Right atrium auricular region (tissue), 2 donors: ENCODE measurements around the gene LIPA. TPM values are rescaled to one million over a fixed set of nuclear protein-coding genes. Genes with fewer than 3 reads are reported as not detected.
A peak's percentile ranks its signal among the peaks of the same experiment; 100 is the strongest.

ENCODE experiments used
- DNase-seq: peaks from one replicate; pipeline ENCODE4 v3.0.0-alpha.2; 2019; ENCODE audit warnings: low spot score
- H3K27ac ChIP-seq, 2 donors: fragments of 200-600 bp; sonication (generic); 1 replicate in 1 of 2; 2 replicates in 1 of 2; pipeline ENCODE4 v1.5.1; 2016 to 2019
- H3K27me3 ChIP-seq, 2 donors: fragments of 200-600 bp; sonication (generic); one replicate each; pipeline versions ENCODE4 v1.5.1 to v1.6.0; 2017 to 2019
- H3K36me3 ChIP-seq: fragments of 200-600 bp; sonication (generic); one replicate; pipeline ENCODE4 v1.5.1; 2016
- H3K4me1 ChIP-seq, 2 donors: fragments of 200-600 bp; sonication (generic); one replicate each; pipeline versions ENCODE4 v1.5.1 to v1.6.0; 2017 to 2019
- H3K4me3 ChIP-seq, 2 donors: fragments of 200-600 bp; sonication (generic); 1 replicate in 1 of 2; 2 replicates in 1 of 2; pipeline ENCODE4 v1.5.1; 2017 to 2019; ENCODE audit warnings: mild to moderate bottlenecking in 1 of 2, moderate library complexity in 1 of 2
- H3K9me3 ChIP-seq, 2 donors: fragments of 200-600 bp; sonication (generic); one replicate each; pipeline ENCODE4 v1.5.1; 2019
- total RNA-seq, 2 donors: library from RNA; depleted of rRNA; stranded (reverse); fragments of >200 nt; gene quantifications; one replicate each; pipeline ENCODE4 v1.1.0, GENCODE V29; 2016
- TF ChIP-seq, protein P1 (sequence below), 2 donors: fragments of 200-600 bp; sonication (generic); IDR thresholded peaks; one replicate each; pipeline ENCODE4 v1.5.1; 2019; ENCODE audit warnings: antibody characterized with exemption in 2 of 2

The LIPA gene
- total RNA-seq, 2 donors from 2014 or later = 17.6 to 25.7 TPM

DNA sequence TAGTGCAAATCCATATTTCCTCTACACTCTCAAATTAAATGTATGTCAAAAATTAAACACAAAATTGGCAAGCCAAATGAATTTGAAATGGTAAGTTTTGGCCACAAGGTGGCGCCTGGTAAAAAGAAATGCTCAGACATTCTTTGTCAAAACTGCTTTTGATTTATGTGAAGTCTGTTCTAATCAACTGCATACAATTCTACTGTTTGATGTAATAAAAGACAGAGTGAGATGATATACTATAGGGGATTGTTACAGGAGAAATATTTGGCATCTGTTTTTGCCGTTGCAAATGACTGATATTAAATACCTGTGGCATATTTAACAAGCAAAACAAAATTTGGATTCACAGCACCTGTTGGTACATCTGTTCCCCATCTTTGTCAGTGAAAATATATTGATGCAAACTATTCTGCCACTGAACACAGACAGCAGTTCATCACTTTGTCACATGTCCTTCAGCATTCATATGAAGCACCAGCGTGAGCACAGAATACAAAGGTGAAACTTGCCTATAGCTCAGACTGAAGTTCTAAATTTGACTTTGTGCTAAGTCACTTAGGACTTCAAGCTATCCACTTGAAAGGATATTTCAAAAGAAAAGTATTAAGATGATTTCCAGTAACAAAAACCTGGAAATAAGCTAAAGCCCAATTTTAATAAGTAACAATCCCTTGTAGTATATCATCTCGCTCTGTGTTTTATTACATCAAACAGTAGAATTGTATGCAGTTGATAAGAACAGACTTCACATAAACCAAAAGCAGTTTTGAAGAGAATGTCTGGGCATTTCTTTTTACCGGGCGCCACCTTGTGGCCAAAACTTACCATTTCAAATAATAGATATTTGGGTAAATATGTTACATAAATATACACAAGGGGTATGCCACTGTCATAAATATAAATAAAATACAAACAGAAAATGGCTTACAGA lies 34.3 kb downstream of the LIPA start:
- peak; percentile 81 for DNase-seq
- Histone ChIP-seq H3K9me3 (no peaks in the 10 kb centered on the region), H3K27ac (peak overlapping the region; percentile 9 to 57), H3K36me3 (no peaks in the 10 kb centered on the region), H3K27me3 (no peaks in the 10 kb centered on the region), H3K4me1 (peaks cover 0 to 6% of the 10 kb centered on the region in 2 donors), H3K4me3 (no peak overlapping the region)
- TF ChIP-seq, protein P1, sequence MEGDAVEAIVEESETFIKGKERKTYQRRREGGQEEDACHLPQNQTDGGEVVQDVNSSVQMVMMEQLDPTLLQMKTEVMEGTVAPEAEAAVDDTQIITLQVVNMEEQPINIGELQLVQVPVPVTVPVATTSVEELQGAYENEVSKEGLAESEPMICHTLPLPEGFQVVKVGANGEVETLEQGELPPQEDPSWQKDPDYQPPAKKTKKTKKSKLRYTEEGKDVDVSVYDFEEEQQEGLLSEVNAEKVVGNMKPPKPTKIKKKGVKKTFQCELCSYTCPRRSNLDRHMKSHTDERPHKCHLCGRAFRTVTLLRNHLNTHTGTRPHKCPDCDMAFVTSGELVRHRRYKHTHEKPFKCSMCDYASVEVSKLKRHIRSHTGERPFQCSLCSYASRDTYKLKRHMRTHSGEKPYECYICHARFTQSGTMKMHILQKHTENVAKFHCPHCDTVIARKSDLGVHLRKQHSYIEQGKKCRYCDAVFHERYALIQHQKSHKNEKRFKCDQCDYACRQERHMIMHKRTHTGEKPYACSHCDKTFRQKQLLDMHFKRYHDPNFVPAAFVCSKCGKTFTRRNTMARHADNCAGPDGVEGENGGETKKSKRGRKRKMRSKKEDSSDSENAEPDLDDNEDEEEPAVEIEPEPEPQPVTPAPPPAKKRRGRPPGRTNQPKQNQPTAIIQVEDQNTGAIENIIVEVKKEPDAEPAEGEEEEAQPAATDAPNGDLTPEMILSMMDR (IDR thresholded peaks at IDR 0.05) = peak; percentile 53 to 80

- Histone ChIP-seq H3K9me3 (no peaks in the 10 kb centered on the region), H3K36me3 (no peaks in the 10 kb centered on the region), H3K27ac (no peak overlapping the region), H3K27me3 (no peaks in the 10 kb centered on the region), H3K4me3 (no peak overlapping the region), H3K4me1 (peaks cover 0 to 6% of the 10 kb centered on the region in 2 donors)
- TF ChIP-seq, protein P1 (IDR thresholded peaks at IDR 0.05) = no peak
- no peak for DNase-seq
Measured at GRCh38 chr10:89216056-89216455, 35.5 kb downstream of the LIPA start.

DNA sequence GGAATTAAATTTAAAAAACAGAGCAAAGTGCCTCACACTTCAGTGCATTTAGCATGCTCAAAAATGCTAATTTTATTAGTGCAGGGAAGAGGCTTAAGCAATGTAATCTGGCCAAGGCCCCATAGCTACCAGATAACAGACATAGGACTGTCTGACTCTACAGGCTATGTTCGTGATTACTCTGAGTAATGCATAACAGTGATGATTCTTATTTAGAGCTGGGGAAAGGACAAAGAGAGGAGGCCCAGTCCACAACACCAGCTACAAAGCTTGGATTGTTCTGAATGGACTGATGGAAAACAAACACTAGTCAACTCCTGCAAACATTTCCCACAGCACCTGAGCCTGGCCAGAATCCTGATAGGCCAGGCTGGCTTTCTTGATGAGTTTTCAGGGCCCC lies 36.1 kb downstream of the LIPA start:
- DNase-seq = no peak
- H3K27ac ChIP-seq = no peak overlapping the region
- no peaks in the 10 kb centered on the region for H3K9me3 ChIP-seq
- TF ChIP-seq, protein P1 (IDR thresholded peaks at IDR 0.05) = no peak
- H3K4me1 ChIP-seq = peaks cover 0 to 6% of the 10 kb centered on the region in 2 donors
- H3K27me3 ChIP-seq = no peaks in the 10 kb centered on the region
- H3K4me3 ChIP-seq = no peak overlapping the region
- H3K36me3 ChIP-seq = no peaks in the 10 kb centered on the region

GRCh38 chr10:89214566-89215165 lies 36.9 kb downstream of the LIPA start:
- TF ChIP-seq, protein P1 (IDR thresholded peaks at IDR 0.05) = no peak
- no peak for DNase-seq
- Histone ChIP-seq H3K27me3 (no peaks in the 10 kb centered on the region), H3K4me3 (no peak overlapping the region), H3K27ac (no peak overlapping the region), H3K36me3 (no peaks in the 10 kb centered on the region), H3K4me1 (peaks cover 0 to 6% of the 10 kb centered on the region in 2 donors), H3K9me3 (no peaks in the 10 kb centered on the region)

DNA sequence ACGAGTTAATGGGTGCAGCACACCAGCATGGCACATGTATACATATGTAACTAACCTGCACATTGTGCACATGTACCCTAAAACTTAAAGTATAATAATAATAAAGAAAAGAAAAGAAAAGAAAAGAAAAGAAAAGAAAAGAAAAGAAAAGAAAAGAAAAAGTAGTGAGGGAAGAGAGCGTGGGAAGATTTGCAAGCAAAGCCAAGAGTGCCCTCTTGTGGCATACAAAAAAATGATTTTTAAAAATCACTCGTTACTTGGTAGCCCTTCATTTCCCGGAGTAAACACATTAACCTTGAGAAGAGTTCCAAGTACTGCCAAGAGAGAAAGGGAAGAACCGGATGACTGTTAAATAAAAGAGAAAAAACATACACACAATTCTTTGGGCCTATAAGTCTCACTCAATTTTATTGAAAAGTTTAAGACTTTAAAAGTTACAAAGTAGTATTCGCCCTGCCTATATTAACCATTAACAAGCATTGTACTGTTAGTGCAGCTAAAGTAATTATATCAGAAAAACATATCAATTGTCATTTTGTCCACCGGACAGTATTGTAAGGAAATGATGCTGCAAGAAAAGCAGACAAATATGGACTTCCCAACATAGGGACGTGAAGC lies 38.3 kb downstream of the LIPA start:
- Histone ChIP-seq H3K4me1 (peaks cover 0 to 7% of the 10 kb centered on the region in 2 donors), H3K27me3 (no peaks in the 10 kb centered on the region), H3K4me3 (no peak overlapping the region), H3K36me3 (no peaks in the 10 kb centered on the region), H3K9me3 (no peaks in the 10 kb centered on the region), H3K27ac (no peak overlapping the region)
- DNase-seq = no peak
- TF ChIP-seq, protein P1 (IDR thresholded peaks at IDR 0.05) = peak; percentile 33 to 77
